SK-N-SH (cell line): ENCODE results near the gene SPAG9. TPM values are rescaled to one million over a fixed set of nuclear protein-coding genes. Genes with fewer than 3 reads are reported as not detected.

Source experiments
- CTCF ChIA-PET: fragments of 300-600, 350-600 bp; formaldehyde crosslinking; extraction: SDS; loops from one replicate; lab custom pipeline; 2021; lab: Yijun Ruan, JAX
- POLR2A ChIA-PET: fragments of 350-600 bp; sonication (Branson Sonifier 250); formaldehyde crosslinking; extraction: SDS; loops from one replicate; lab custom pipeline; 2020; ENCODE audit warnings: antibody characterized with exemption, inconsistent platforms; lab: Yijun Ruan, JAX
- DNase-seq: peaks from one replicate; pipeline ENCODE4 v3.0.0; 2012
- H2AFZ ChIP-seq: fragments of 200-600 bp; sonication (generic); 2 replicates; pipeline ENCODE4 v1.8.1; 2016; ENCODE audit warnings: antibody characterized with exemption, mild to moderate bottlenecking, low read depth
- H3F3A ChIP-seq: fragments of 200-600 bp; sonication (generic); replicated peaks from 2 replicates; pipeline ENCODE3; 2016; ENCODE audit warnings: antibody characterized with exemption, mild to moderate bottlenecking; ENCODE audit not compliant: insufficient read depth
- H3K27ac ChIP-seq, 2 experiments: fragments of 200-500 bp in 1 of 2; fragments of 200-600 bp in 1 of 2; sonication (Bioruptor generic) in 1 of 2; sonication (generic), shearing (Covaris generic) in 1 of 2; 2 replicates each; pipeline versions ENCODE4 v1.5.1 to v1.6.1; 2014 to 2016; ENCODE audit warnings: low read depth in 2 of 2, inconsistent platforms in 1 of 2, low read length in 1 of 2, mild to moderate bottlenecking in 1 of 2, mixed read lengths in 1 of 2
- H3K27me3 ChIP-seq: fragments of 200-600 bp; sonication (generic), shearing (Covaris generic); 2 replicates; pipeline ENCODE4 v1.6.1; 2016; ENCODE audit warnings: mixed run types; ENCODE audit not compliant: insufficient read depth
- H3K36me3 ChIP-seq, 2 experiments: fragments of 200-500 bp in 1 of 2; fragments of 200-600 bp in 1 of 2; sonication (Bioruptor generic) in 1 of 2; sonication (generic) in 1 of 2; replicated peaks in 1 of 2; 2 replicates each; pipeline versions ENCODE3 to v1.5.1; 2014 to 2016; ENCODE audit warnings: low read length in 1 of 2, mild to moderate bottlenecking in 1 of 2; ENCODE audit not compliant: insufficient read depth in 2 of 2, control insufficient read depth in 1 of 2
- H3K4me1 ChIP-seq, 2 experiments: fragments of 200-500 bp in 1 of 2; fragments of 200-600 bp in 1 of 2; sonication (Bioruptor generic) in 1 of 2; sonication (generic), shearing (Covaris generic) in 1 of 2; 2 replicates each; pipeline versions ENCODE4 v1.5.1 to v1.6.1; 2014 to 2016; ENCODE audit warnings: low read depth in 1 of 2, low read length in 1 of 2, mixed run types in 1 of 2; ENCODE audit not compliant: insufficient read depth in 2 of 2, control insufficient read depth in 1 of 2
- H3K4me2 ChIP-seq: fragments of 200-600 bp; sonication (generic), shearing (Covaris generic); 2 replicates; pipeline ENCODE4 v1.6.1; 2017; ENCODE audit warnings: mixed run types
- H3K4me3 ChIP-seq, 2 experiments: fragments of 200-500 bp in 1 of 2; fragments of 200-600 bp in 1 of 2; sonication (Bioruptor generic) in 1 of 2; sonication (generic), shearing (Covaris generic) in 1 of 2; 2 replicates each; pipeline versions ENCODE4 v1.5.1 to v1.8.1; 2014 to 2016; ENCODE audit warnings: low read depth in 2 of 2, inconsistent platforms in 1 of 2, low read length in 1 of 2, mild to moderate bottlenecking in 1 of 2, mixed read lengths in 1 of 2, moderate library complexity in 1 of 2
- H3K79me2 ChIP-seq: fragments of 200-600 bp; sonication (generic); 2 replicates; pipeline ENCODE4 v1.8.1; 2017; ENCODE audit warnings: mild to moderate bottlenecking; ENCODE audit not compliant: insufficient read depth
- H3K9ac ChIP-seq: fragments of 200-600 bp; sonication (generic); 2 replicates; pipeline ENCODE4 v1.6.1; 2017; ENCODE audit warnings: mixed run types
- H3K9me2 ChIP-seq: fragments of 200-600 bp; sonication (generic); 2 replicates; pipeline ENCODE4 v1.6.1; 2017; ENCODE audit warnings: mixed run types
- H3K9me3 ChIP-seq: fragments of 200-600 bp; sonication (generic); 2 replicates; pipeline ENCODE4 v1.6.1; 2017; ENCODE audit warnings: mixed run types, mild to moderate bottlenecking, moderate library complexity
- H4K20me1 ChIP-seq: fragments of 200-600 bp; sonication (generic); 2 replicates; pipeline ENCODE4 v1.6.1; 2017; ENCODE audit warnings: mild to moderate bottlenecking, mixed run types; ENCODE audit not compliant: insufficient read depth
- FOXJ3 ChIP-seq: sonication (generic); formaldehyde crosslinking; IDR thresholded peaks from 2 replicates; pipeline ENCODE4 v1.5.1; 2020; ENCODE audit warnings: mild to moderate bottlenecking, missing genetic modification reagents
- JUND ChIP-seq: IDR thresholded peaks from 2 replicates; pipeline ENCODE4 v1.4.0; 2012
- MEF2A ChIP-seq: IDR thresholded peaks from 2 replicates; pipeline ENCODE4 v1.4.0; 2012; ENCODE audit warnings: low read depth, borderline replicate concordance
- NFIC ChIP-seq: IDR thresholded peaks from 2 replicates; pipeline ENCODE4 v1.4.0; 2012; ENCODE audit warnings: borderline replicate concordance
- NRF1 ChIP-seq: IDR thresholded peaks from 2 replicates; pipeline ENCODE4 v1.6.1; 2012; ENCODE audit warnings: low read depth, mild to moderate bottlenecking, low read length
- RAD21 ChIP-seq: IDR thresholded peaks from 2 replicates; pipeline ENCODE4 v1.6.1; 2012; ENCODE audit warnings: mild to moderate bottlenecking, low read length
- RCOR1 ChIP-seq: fragments of 150-350 bp; IDR thresholded peaks from 2 replicates; pipeline ENCODE4 v1.6.1; 2017; ENCODE audit warnings: antibody characterized with exemption, low read length
- SIN3A ChIP-seq: IDR thresholded peaks from 2 replicates; pipeline ENCODE4 v1.6.1; 2012; ENCODE audit warnings: low read depth, mild to moderate bottlenecking, low read length, moderate library complexity, borderline replicate concordance
- SMC3 ChIP-seq: IDR thresholded peaks from 2 replicates; pipeline ENCODE4 v1.6.1; 2012; ENCODE audit warnings: low read depth, low read length, improper control_type of control experiment
- TCF12 ChIP-seq: IDR thresholded peaks from 2 replicates; pipeline ENCODE4 v1.4.0; 2012
- WGBS: methylation state at CpG from one replicate; pipeline ENCODE4 v1.1.6; 2017; ENCODE audit warnings: low lambda C conversion rate; 5-methylcytosine and 5-hydroxymethylcytosine counted together
- polyA plus RNA-seq, 3 experiments: library from polyadenylated mRNA; depleted of rRNA; stranded (reverse); fragments of >200 nt; gene quantifications; 2 replicates each; pipeline ENCODE4 v1.2.3, GENCODE V29; 2012
- TF ChIP-seq, protein P1 (sequence below): IDR thresholded peaks from 2 replicates; pipeline ENCODE4; 2012
- TF ChIP-seq, protein P2 (sequence below): fragments of 200-600 bp; sonication (generic); IDR thresholded peaks from 2 replicates; pipeline ENCODE4 v1.6.1; 2017; ENCODE audit warnings: antibody characterized with exemption, mild to moderate bottlenecking, moderate library complexity

Gene SPAG9
- polyA plus RNA-seq, 1 of the 3 experiments (the other 2 are of a cell fraction), result 32.1 TPM

DNA sequence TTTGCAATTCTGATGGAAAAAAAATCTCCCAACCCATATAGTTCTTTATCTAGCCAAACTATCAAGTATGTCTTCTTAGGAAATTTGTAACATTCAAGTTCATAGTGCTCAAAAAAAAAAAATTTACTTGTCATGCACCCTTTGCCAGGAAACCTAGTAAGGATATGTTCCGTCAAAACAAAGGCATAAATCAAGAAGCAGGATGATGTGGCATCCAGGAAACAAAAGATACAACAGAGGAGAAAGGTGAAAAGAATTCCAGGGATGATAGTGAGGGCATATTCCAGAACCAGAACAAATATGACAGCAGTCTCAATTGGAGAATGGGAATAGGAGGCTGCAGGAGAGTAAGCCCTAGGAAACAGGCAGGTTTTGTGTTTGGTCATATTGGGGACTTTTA, 104.6 kb downstream of the SPAG9 start:
- Histone ChIP-seq H3K9ac (no peak overlapping the region), H4K20me1 (no peaks in the 10 kb centered on the region), H3K4me3 (no peak overlapping the region), H3K36me3 (peaks cover 50 to 55% of the 10 kb centered on the region in 2 experiments), H3K4me2 (peak overlapping the region; percentile 2; the same call in 1 of the 2 replicates), H3F3A (peaks cover 19% of the 10 kb centered on the region), H2AFZ (no peak overlapping the region), H3K9me3 (no peaks in the 10 kb centered on the region), H3K4me1 (peaks cover 7 to 16% of the 10 kb centered on the region in 2 experiments; a peak in 3 of 4 replicates), H3K79me2 (peaks cover 13% of the 10 kb centered on the region), H3K9me2 (no peaks in the 10 kb centered on the region), H3K27ac (peak overlapping the region; percentile 50 to 64), H3K27me3 (no peaks in the 10 kb centered on the region)
- no peak for TF ChIP-seq SMC3
- TF ChIP-seq, protein P1, sequence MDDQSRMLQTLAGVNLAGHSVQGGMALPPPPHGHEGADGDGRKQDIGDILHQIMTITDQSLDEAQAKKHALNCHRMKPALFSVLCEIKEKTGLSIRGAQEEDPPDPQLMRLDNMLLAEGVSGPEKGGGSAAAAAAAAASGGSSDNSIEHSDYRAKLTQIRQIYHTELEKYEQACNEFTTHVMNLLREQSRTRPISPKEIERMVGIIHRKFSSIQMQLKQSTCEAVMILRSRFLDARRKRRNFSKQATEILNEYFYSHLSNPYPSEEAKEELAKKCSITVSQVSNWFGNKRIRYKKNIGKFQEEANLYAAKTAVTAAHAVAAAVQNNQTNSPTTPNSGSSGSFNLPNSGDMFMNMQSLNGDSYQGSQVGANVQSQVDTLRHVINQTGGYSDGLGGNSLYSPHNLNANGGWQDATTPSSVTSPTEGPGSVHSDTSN, result peak; percentile 56; the same call in 1 of the 2 replicates
- TF ChIP-seq, protein P2, sequence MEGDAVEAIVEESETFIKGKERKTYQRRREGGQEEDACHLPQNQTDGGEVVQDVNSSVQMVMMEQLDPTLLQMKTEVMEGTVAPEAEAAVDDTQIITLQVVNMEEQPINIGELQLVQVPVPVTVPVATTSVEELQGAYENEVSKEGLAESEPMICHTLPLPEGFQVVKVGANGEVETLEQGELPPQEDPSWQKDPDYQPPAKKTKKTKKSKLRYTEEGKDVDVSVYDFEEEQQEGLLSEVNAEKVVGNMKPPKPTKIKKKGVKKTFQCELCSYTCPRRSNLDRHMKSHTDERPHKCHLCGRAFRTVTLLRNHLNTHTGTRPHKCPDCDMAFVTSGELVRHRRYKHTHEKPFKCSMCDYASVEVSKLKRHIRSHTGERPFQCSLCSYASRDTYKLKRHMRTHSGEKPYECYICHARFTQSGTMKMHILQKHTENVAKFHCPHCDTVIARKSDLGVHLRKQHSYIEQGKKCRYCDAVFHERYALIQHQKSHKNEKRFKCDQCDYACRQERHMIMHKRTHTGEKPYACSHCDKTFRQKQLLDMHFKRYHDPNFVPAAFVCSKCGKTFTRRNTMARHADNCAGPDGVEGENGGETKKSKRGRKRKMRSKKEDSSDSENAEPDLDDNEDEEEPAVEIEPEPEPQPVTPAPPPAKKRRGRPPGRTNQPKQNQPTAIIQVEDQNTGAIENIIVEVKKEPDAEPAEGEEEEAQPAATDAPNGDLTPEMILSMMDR, result no peak
- ChIA-PET CTCF (no interaction called here), POLR2A (no interaction called here)
- 77% methylated on average over 1 of the region's 1 CpG for WGBS
- no peak for DNase-seq

DNA sequence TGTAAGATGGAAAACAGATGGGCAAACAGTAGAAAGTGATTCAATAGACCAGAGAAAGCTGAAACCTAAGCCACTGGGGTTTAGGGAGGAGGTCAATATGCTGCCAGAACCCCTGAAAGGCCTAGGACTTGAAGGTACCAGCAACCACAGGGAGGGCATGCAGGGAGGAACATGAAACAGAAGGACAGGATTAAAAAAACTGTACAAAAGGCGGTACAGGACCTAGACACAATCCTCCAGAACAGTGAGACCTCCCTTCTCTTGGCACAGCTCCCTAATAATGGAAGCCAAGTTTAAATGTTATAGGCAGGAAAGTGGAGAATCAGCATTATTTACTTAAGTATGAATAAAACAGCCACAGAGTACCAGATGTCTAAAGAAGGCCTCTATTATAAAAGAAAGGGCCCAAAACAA, 105.5 kb downstream of the SPAG9 start:
- POLR2A ChIA-PET, result no interaction called here
- H2AFZ ChIP-seq, result no peak overlapping the region
- peaks cover 41 to 53% of the 10 kb centered on the region in 2 experiments for H3K36me3 ChIP-seq
- H3K27ac ChIP-seq, result peak overlapping the region; percentile 50 to 64
- no peaks in the 10 kb centered on the region for H3K9me3 ChIP-seq
- no peaks in the 10 kb centered on the region for H4K20me1 ChIP-seq
- peaks cover 13% of the 10 kb centered on the region for H3K79me2 ChIP-seq
- TF ChIP-seq NFIC (0 out of 2 replicates have a peak, but pooled peaks have one; percentile 17), RAD21 (no peak), NRF1 (no peak), FOXJ3 (no peak), JUND (no peak), SIN3A (no peak), TCF12 (peak; percentile 55; the same call in 1 of the 2 replicates), MEF2A (no peak), RCOR1 (no peak)
- TF ChIP-seq, protein P2, result no peak
- TF ChIP-seq, protein P1, result no peak
- H3F3A ChIP-seq, result peaks cover 17% of the 10 kb centered on the region
- 64% methylated on average over 1 of the region's 1 CpG for WGBS
- H3K27me3 ChIP-seq, result no peaks in the 10 kb centered on the region
- peaks cover 7 to 16% of the 10 kb centered on the region in 2 experiments; a peak in 3 of 4 replicates for H3K4me1 ChIP-seq
- no peak overlapping the region for H3K4me3 ChIP-seq
- CTCF ChIA-PET, result interaction anchor here (0.6 to 3.3 kb wide), 12 partner anchors 11 to 198 kb away, joined by 3 to 25 read pairs (median 4); partner anchors contain the start of gene NME1
- H3K9ac ChIP-seq, result no peak overlapping the region
- peak overlapping the region; percentile 2; the same call in 1 of the 2 replicates for H3K4me2 ChIP-seq
- no peak for DNase-seq
- H3K9me2 ChIP-seq, result no peaks in the 10 kb centered on the region
